Panc1 (cell line): Measurements from ENCODE around the gene UBE2Q2.

Experiments used
- POLR2AphosphoS5 ChIP-seq: IDR thresholded peaks from 2 replicates; pipeline ENCODE4 v1.6.1; 2012; ENCODE audit warnings: mild to moderate bottlenecking, low read depth, low read length, moderate library complexity
- TF ChIP-seq, protein P1 (sequence below): fragments of 450-650 bp; IDR thresholded peaks from 2 replicates; pipeline ENCODE4 v1.5.1; 2017; ENCODE audit warnings: mild to moderate bottlenecking

DNA sequence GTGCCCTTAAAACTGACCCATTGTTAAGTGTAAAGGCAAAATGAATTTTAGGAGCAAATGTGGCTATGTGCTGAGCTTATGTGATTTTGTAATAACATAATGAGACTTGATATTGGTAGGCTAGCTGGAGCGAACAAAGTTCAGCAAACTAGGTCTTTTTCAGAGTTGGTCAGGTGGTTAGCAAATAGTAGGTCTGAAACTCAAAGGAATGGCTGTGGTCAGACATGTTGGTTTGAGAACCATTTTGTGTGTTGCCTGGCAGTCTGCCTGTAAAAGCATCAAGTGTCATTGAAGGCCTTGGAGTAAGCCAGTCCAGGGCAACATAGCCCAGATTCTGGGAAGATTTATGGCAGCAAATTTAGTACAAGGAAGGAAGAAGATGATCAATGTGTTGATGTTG lies 76.8 kb downstream of the UBE2Q2 start:
- TF ChIP-seq, protein P1, sequence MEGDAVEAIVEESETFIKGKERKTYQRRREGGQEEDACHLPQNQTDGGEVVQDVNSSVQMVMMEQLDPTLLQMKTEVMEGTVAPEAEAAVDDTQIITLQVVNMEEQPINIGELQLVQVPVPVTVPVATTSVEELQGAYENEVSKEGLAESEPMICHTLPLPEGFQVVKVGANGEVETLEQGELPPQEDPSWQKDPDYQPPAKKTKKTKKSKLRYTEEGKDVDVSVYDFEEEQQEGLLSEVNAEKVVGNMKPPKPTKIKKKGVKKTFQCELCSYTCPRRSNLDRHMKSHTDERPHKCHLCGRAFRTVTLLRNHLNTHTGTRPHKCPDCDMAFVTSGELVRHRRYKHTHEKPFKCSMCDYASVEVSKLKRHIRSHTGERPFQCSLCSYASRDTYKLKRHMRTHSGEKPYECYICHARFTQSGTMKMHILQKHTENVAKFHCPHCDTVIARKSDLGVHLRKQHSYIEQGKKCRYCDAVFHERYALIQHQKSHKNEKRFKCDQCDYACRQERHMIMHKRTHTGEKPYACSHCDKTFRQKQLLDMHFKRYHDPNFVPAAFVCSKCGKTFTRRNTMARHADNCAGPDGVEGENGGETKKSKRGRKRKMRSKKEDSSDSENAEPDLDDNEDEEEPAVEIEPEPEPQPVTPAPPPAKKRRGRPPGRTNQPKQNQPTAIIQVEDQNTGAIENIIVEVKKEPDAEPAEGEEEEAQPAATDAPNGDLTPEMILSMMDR: no peak
- TF ChIP-seq POLR2AphosphoS5: no peak
